SU-DHL-6 (cell line): ENCODE data around the gene ZC3H12C.

Source experiments
- H2AFZ ChIP-seq: fragments of 200-600 bp; sonication (generic); 2 replicates; pipeline ENCODE4 v1.6.1; 2014; ENCODE audit warnings: low read depth, mild to moderate bottlenecking, moderate library complexity, mixed read lengths, antibody characterized with exemption, low read length; ENCODE audit not compliant: severe bottlenecking
- H3F3A ChIP-seq: fragments of 200-600 bp; shearing (Covaris generic); 2 replicates; pipeline ENCODE4 v1.6.0; 2016; ENCODE audit warnings: antibody characterized with exemption, mild to moderate bottlenecking; ENCODE audit not compliant: insufficient read depth
- H3K27ac ChIP-seq: fragments of 200-600 bp; sonication (generic); 2 replicates; pipeline ENCODE4 v1.5.1; 2016; ENCODE audit warnings: low read depth, mild to moderate bottlenecking, low read length, moderate library complexity, mixed read lengths
- H3K27me3 ChIP-seq: fragments of 200-600 bp; sonication (generic), shearing (Covaris generic); 2 replicates; pipeline ENCODE4 v1.6.0; 2014; ENCODE audit warnings: mild to moderate bottlenecking, low read length
- H3K36me3 ChIP-seq: fragments of 200-600 bp; sonication (generic); 2 replicates; pipeline ENCODE4 v1.6.1; 2014; ENCODE audit warnings: mild to moderate bottlenecking, low read length, mixed read lengths
- H3K4me2 ChIP-seq: fragments of 300-600, 200-600 bp; shearing (Covaris generic), sonication (generic); 2 replicates; pipeline ENCODE4 v1.6.0; 2014; ENCODE audit warnings: low read length, low read depth, mild to moderate bottlenecking; ENCODE audit not compliant: poor library complexity, severe bottlenecking
- H3K4me3 ChIP-seq: fragments of 200-600 bp; sonication (generic); 2 replicates; pipeline ENCODE4 v1.5.1; 2014; ENCODE audit warnings: antibody characterized with exemption, low read length, mild to moderate bottlenecking, mixed read lengths; ENCODE audit not compliant: insufficient read depth, poor library complexity, severe bottlenecking
- H3K79me2 ChIP-seq: fragments of 200-600 bp; sonication (generic); 2 replicates; pipeline ENCODE4 v1.6.1; 2014; ENCODE audit warnings: mild to moderate bottlenecking, low read length, moderate library complexity; ENCODE audit not compliant: insufficient read depth
- H3K9ac ChIP-seq: fragments of 200-600 bp; sonication (generic); 2 replicates; pipeline ENCODE4 v1.7.0; 2014; ENCODE audit warnings: mild to moderate bottlenecking, low read length
- H3K9me2 ChIP-seq: fragments of 200-600 bp; sonication (generic); replicated peaks from 2 replicates; pipeline ENCODE4 v1.6.1; 2014; ENCODE audit warnings: low read length; ENCODE audit not compliant: insufficient read depth
- H3K9me3 ChIP-seq: fragments of 200-600 bp; sonication (generic); 2 replicates; pipeline ENCODE4 v1.6.1; 2014; ENCODE audit warnings: low read length, mixed read lengths; ENCODE audit not compliant: insufficient read depth
- H4K20me1 ChIP-seq: fragments of 200-600 bp; sonication (generic); 2 replicates; pipeline ENCODE4 v1.6.1; 2014; ENCODE audit warnings: low read depth, mild to moderate bottlenecking, antibody characterized with exemption, low read length, moderate library complexity, mixed read lengths
- CTCF ChIP-seq: fragments of 200-600 bp; sonication (generic); IDR thresholded peaks from one replicate; pipeline ENCODE4 v1.5.1; 2017; ENCODE audit warnings: antibody characterized with exemption, mild to moderate bottlenecking, low read length, moderate library complexity; ENCODE audit not compliant: insufficient read depth, poor library complexity, severe bottlenecking
- EZH2phosphoT487 ChIP-seq: fragments of 200-600 bp; sonication (generic), shearing (Covaris generic); conservative IDR thresholded peaks from 2 replicates; pipeline ENCODE4 v1.6.1; 2018; ENCODE audit warnings: mild to moderate bottlenecking, antibody characterized with exemption, low read length, moderate library complexity, mixed read lengths

ZC3H12C gene

DNA sequence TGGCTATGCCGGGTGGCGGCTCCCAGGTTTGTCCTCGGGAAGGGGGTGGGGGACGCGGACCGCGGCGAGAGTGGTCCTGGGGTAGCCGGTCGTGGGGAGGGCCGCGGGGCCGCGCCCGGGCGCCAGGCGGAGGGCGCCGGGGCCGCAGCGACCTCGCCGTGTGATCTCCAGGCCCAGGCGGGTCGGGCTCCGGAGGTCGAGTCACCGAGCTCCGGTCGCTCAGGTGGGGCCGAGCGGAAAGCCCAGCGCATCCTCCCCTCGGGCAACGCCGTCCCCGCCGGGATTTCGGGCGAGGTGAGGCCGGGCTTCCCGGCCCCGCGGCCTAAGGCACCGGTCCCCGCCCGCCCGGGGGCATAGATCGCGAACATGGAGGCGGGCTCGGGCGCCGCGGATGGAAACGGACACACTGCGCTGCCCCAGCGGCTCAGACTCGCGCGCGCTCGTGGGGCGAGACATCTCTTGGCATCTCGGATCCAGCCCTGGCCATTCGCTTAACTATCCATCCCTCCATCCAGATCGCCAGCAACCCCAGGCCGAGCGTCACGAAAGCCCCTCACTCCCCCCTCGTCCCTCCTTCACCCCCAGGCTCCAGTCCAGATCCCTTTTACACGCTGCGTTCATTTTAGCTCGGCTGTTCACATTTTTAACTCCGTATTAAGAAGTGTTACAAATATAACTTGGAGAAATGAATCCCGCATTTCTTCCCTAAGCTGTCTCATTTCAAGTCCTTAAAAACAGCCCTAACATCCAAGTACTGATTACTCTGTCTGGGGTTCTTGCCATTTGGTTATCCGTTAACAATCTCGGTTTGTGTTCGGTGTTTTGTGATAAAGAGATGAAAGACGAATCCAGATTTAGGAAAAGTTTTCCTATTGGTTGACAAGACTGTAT is 460 bp downstream of the ZC3H12C start:
- Histone ChIP-seq H4K20me1 (no peaks in the 10 kb centered on the region), H2AFZ (no peak overlapping the region), H3K4me3 (no peak overlapping the region), H3K79me2 (no peaks in the 10 kb centered on the region), H3K36me3 (no peaks in the 10 kb centered on the region), H3K9ac (no peak overlapping the region), H3K9me3 (no peaks in the 10 kb centered on the region), H3K27me3 (no peaks in the 10 kb centered on the region), H3K4me2 (no peak overlapping the region), H3K9me2 (no peaks in the 10 kb centered on the region), H3F3A (no peaks in the 10 kb centered on the region), H3K27ac (no peak overlapping the region)
- no peak for TF ChIP-seq CTCF
- no peak for TF ChIP-seq EZH2phosphoT487

- Histone ChIP-seq H2AFZ (no peak overlapping the region), H3K4me3 (no peak overlapping the region), H3K9me3 (no peaks in the 10 kb centered on the region), H3K27ac (no peak overlapping the region), H3K9me2 (no peaks in the 10 kb centered on the region), H3F3A (no peaks in the 10 kb centered on the region), H3K9ac (no peak overlapping the region), H3K4me2 (no peak overlapping the region), H3K79me2 (no peaks in the 10 kb centered on the region), H3K27me3 (no peaks in the 10 kb centered on the region), H4K20me1 (no peaks in the 10 kb centered on the region), H3K36me3 (no peaks in the 10 kb centered on the region)
- TF ChIP-seq EZH2phosphoT487: no peak
- TF ChIP-seq CTCF: no peak
These were observed 1.4 kb downstream of the ZC3H12C start for GRCh38 chr11:110094298-110095285.

- Histone ChIP-seq H3K9ac (no peak overlapping the region), H3K36me3 (no peaks in the 10 kb centered on the region), H3K4me2 (no peak overlapping the region), H3K9me2 (no peaks in the 10 kb centered on the region), H3K9me3 (no peaks in the 10 kb centered on the region), H3K79me2 (no peaks in the 10 kb centered on the region), H3F3A (no peaks in the 10 kb centered on the region), H4K20me1 (no peaks in the 10 kb centered on the region), H3K4me3 (no peak overlapping the region), H3K27me3 (no peaks in the 10 kb centered on the region), H2AFZ (no peak overlapping the region), H3K27ac (no peak overlapping the region)
- no peak for TF ChIP-seq EZH2phosphoT487
- no peak for TF ChIP-seq CTCF
These were observed 2.4 kb downstream of the ZC3H12C start for GRCh38 chr11:110095554-110095953.
